ENCODE results near the gene ENDOU.
A peak's percentile ranks its signal among the peaks of the same experiment; 100 is the strongest.

The ENDOU gene

DNA sequence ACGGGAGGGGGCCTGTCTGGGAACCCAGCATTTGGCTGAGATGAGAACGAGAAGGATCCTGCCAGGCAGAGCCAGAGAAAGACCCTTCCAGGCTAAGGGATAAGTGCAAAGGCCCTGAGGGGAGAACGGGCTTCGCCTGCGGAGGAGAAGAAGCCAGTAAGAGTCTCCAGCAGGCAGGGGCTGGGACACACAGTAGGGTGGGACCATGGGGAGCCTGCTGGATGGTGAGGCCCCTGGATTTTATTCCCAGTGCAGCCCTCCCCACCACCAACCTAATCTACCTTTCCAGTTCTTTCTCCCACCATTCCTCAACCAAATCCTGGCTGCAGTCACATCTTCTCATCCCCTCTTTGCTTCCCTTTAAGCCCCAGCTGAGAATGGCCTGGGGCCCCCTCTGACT is 20.8 kb upstream of the ENDOU start:
- no peak overlapping the region for H3K27ac ChIP-seq
- TF ChIP-seq, protein P1, sequence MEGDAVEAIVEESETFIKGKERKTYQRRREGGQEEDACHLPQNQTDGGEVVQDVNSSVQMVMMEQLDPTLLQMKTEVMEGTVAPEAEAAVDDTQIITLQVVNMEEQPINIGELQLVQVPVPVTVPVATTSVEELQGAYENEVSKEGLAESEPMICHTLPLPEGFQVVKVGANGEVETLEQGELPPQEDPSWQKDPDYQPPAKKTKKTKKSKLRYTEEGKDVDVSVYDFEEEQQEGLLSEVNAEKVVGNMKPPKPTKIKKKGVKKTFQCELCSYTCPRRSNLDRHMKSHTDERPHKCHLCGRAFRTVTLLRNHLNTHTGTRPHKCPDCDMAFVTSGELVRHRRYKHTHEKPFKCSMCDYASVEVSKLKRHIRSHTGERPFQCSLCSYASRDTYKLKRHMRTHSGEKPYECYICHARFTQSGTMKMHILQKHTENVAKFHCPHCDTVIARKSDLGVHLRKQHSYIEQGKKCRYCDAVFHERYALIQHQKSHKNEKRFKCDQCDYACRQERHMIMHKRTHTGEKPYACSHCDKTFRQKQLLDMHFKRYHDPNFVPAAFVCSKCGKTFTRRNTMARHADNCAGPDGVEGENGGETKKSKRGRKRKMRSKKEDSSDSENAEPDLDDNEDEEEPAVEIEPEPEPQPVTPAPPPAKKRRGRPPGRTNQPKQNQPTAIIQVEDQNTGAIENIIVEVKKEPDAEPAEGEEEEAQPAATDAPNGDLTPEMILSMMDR (conservative IDR thresholded peaks at IDR 0.05) = no peak

- no peak overlapping the region for H3K27ac ChIP-seq
- TF ChIP-seq, protein P1 (conservative IDR thresholded peaks at IDR 0.05) = no peak
These were observed 20.3 kb upstream of the ENDOU start for GRCh38 chr12:47745485-47746041.

DNA sequence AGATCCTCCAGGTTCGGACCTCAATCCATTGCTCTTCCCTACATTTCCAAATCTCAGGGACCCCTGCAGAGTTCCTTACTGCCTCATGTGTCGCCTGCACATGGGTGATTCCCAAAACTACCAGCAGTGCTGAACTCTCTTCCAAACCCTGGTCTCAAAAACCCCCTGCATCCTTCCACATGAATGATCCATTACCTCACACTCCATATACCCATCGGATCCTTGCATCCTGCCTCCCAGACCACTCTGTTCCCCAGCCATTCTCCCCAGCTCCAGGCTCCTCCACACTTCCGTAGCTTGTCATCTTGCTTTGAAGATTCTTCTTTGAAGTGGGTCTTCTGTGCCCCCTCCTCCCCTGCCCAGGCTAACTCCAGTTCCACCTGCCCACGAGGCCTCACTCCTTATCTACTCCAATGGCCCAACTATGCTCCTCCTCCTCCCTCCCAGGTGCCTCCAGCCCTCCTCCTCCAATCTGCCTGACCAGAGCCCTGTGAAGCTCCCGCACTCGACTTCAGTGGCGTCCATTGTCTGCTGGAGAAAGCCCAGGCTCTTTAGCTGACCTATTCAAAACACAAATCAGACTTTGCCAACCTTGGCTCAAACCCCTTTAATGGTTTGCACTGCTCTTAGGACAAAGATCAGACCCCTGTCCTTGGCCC is 19.6 kb upstream of the ENDOU start:
- H3K27ac ChIP-seq = no peak overlapping the region
- TF ChIP-seq, protein P1 (conservative IDR thresholded peaks at IDR 0.05) = no peak

- TF ChIP-seq, protein P1 (conservative IDR thresholded peaks at IDR 0.05) = peak; percentile 96
- peak overlapping the region; percentile 22; the same call in 1 of the 2 replicates for H3K27ac ChIP-seq
These were observed 18.8 kb upstream of the ENDOU start for GRCh38 chr12:47744005-47744651.

DNA sequence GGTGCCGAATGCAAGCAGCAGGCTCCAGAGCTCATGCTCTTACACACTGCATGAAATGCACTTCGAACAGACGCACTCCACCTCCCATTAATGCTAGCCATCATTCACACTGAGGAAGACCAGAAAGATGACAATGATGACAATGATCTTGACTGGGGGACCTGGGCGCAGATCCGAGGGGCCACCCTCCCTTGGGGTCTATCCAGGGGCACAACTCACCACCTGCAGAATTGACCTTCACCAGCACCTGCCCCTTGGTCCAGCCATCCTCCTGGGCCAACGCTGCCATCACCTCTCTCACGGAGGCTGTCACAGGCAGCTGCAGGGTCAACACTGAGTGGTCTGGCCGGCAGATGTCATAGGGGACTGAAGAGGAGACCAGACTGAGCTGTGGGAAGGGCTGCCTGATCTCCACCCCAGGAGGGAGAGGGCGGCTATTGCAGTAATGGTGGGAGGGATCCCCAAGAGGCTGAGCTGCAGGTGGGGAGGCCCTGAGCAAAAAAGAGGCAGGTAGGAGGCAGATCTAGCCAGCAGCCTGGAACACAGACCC is 18.1 kb upstream of the ENDOU start:
- H3K27ac ChIP-seq = peak overlapping the region; percentile 22; the same call in 1 of the 2 replicates
- TF ChIP-seq, protein P1 (conservative IDR thresholded peaks at IDR 0.05) = no peak

- no peak overlapping the region for H3K27ac ChIP-seq
- TF ChIP-seq, protein P1 (conservative IDR thresholded peaks at IDR 0.05) = peak; percentile 89
These were observed 17.0 kb upstream of the ENDOU start for GRCh38 chr12:47742253-47742825.

DNA sequence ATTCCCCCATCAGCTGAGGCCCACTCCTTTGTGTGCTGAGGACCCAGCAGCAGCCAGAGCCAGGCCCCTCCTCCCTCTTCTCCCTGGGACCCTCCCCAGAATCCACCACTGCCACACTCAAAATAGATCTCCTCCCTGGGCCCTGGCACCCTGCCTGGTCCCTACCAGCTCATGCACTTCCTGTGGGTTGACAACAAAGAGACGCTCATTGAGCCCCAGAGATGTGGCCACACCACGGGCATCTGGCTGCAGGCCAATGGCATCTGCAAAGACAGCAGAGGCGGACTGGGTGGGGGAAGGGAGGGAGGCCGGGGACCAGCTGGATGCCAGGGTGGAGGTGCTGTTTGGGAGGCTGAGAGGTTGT is 16.0 kb upstream of the ENDOU start:
- TF ChIP-seq, protein P1 (conservative IDR thresholded peaks at IDR 0.05) = no peak
- no peak overlapping the region for H3K27ac ChIP-seq

Measured in VCaP (cell line).